HepG2 (cell line): ENCODE data around the gene KIAA0319L. TPM values are rescaled to one million over a fixed set of nuclear protein-coding genes. Genes with fewer than 3 reads are reported as not detected.

ENCODE experiments used
- AFF4 ChIP-seq: sonication (generic); formaldehyde crosslinking; IDR thresholded peaks from 2 replicates; pipeline ENCODE4 v1.4.0; 2020; ENCODE audit warnings: missing genetic modification reagents
- ATF4 ChIP-seq, 2 experiments: fragments of 450-650 bp in 1 of 2; sonication (generic) in 1 of 2; formaldehyde crosslinking; IDR thresholded peaks; 2 replicates each; pipeline versions ENCODE4 v1.5.0 to v1.8.0; 2020 to 2022; ENCODE audit warnings: mild to moderate bottlenecking in 1 of 2, missing genetic modification reagents in 1 of 2
- CENPBD1 ChIP-seq: sonication (generic); formaldehyde crosslinking; IDR thresholded peaks from 2 replicates; pipeline ENCODE4 v1.8.0; 2022; ENCODE audit warnings: missing genetic modification reagents, low read depth, mild to moderate bottlenecking, borderline replicate concordance
- EHMT2 ChIP-seq: fragments of 200-600 bp; sonication (generic); IDR thresholded peaks from 2 replicates; pipeline ENCODE4 v1.7.0; 2017; ENCODE audit warnings: antibody characterized with exemption, low read depth, low read length, borderline replicate concordance
- GFI1 ChIP-seq: sonication (generic); formaldehyde crosslinking; IDR thresholded peaks from 2 replicates; pipeline ENCODE4 v1.5.0; 2020; ENCODE audit warnings: missing genetic modification reagents, mild to moderate bottlenecking, borderline replicate concordance
- MNT ChIP-seq: fragments of 450-650 bp; IDR thresholded peaks from 2 replicates; pipeline ENCODE4 v1.6.1; 2016
- ONECUT2 ChIP-seq: sonication (generic); formaldehyde crosslinking; IDR thresholded peaks from 2 replicates; pipeline ENCODE4 v1.4.0; 2020; ENCODE audit warnings: missing genetic modification reagents
- RBAK ChIP-seq: sonication (generic); formaldehyde crosslinking; IDR thresholded peaks from 2 replicates; pipeline ENCODE4 v1.5.1; 2020; ENCODE audit warnings: mild to moderate bottlenecking, missing genetic modification reagents
- RFXANK ChIP-seq: IDR thresholded peaks from 2 replicates; pipeline ENCODE4 v1.6.1; 2016
- SIX1 ChIP-seq: sonication (generic); formaldehyde crosslinking; IDR thresholded peaks from 2 replicates; pipeline ENCODE4 v1.4.0; 2020; ENCODE audit warnings: missing genetic modification reagents, borderline replicate concordance
- SNAI1 ChIP-seq: sonication (generic); formaldehyde crosslinking; IDR thresholded peaks from 2 replicates; pipeline ENCODE4 v1.5.0; 2020; ENCODE audit warnings: mild to moderate bottlenecking, missing genetic modification reagents, borderline replicate concordance
- ZHX2 ChIP-seq, 2 experiments: sonication (generic) in 1 of 2; formaldehyde crosslinking in 1 of 2; IDR thresholded peaks; 2 replicates each; pipeline versions ENCODE4 v1.6.1 to v1.9.0; 2014 to 2022; ENCODE audit warnings: antibody characterized with exemption in 1 of 2, borderline replicate concordance in 1 of 2, inconsistent platforms in 1 of 2, low read depth in 1 of 2, missing genetic modification reagents in 1 of 2
- ZNF17 ChIP-seq: sonication (generic); formaldehyde crosslinking; IDR thresholded peaks from 2 replicates; pipeline ENCODE4 v1.5.0; 2020; ENCODE audit warnings: mild to moderate bottlenecking, missing genetic modification reagents
- ZNF30 ChIP-seq: sonication (generic); formaldehyde crosslinking; IDR thresholded peaks from 2 replicates; pipeline ENCODE4 v1.5.0; 2020; ENCODE audit warnings: mild to moderate bottlenecking, missing genetic modification reagents
- ZNF737 ChIP-seq: sonication (generic); formaldehyde crosslinking; IDR thresholded peaks from 2 replicates; pipeline ENCODE4 v1.5.0; 2020; ENCODE audit warnings: missing genetic modification reagents, mild to moderate bottlenecking, borderline replicate concordance
- polyA plus RNA-seq, 8 experiments: library from polyadenylated mRNA; depleted of rRNA in 3 of 8; stranded (reverse) in 7 of 8; unstranded in 1 of 8; fragments of >200 nt; fragmentation: Illumina TruSeq in 4 of 8; extraction: Trizol in 4 of 8; gene quantifications; 2 replicates each; pipeline versions ENCODE4 v1.2.1 to v1.2.3, GENCODE V29; 2011 to 2016; ENCODE audit warnings: low read depth in 4 of 8, missing spikeins in 1 of 8, mixed read lengths in 1 of 8; ENCODE audit not compliant: insufficient read depth in 1 of 8
- total RNA-seq, 5 experiments: library from RNA; depleted of rRNA; stranded (reverse); fragments of >200 nt; fragmentation: Illumina TruSeq; extraction: Trizol; gene quantifications; 2 replicates each; pipeline ENCODE4 v1.2.3, GENCODE V29; 2016; ENCODE audit warnings: low read depth in 1 of 5

KIAA0319L gene
- total and polyA plus RNA-seq, 2 of the 13 experiments (the other 11 are each of a cell fraction or from before 2014, with no cell fraction given), result 33.4 to 82.6 TPM

- TF ChIP-seq CENPBD1 (CRISPR knock-in tag) (no peak), RFXANK (no peak), AFF4 (CRISPR knock-in tag) (no peak), ZNF737 (CRISPR knock-in tag) (no peak), MNT (0 out of 2 replicates have a peak, but pooled peaks have one; percentile 15), ONECUT2 (peak; percentile 69), SNAI1 (CRISPR knock-in tag) (no peak), GFI1 (0 out of 2 replicates have a peak, but pooled peaks have one; percentile 75), RBAK (CRISPR knock-in tag) (no peak), ZNF30 (CRISPR knock-in tag) (no peak), SIX1 (no peak), ZHX2 (IDR thresholded peaks at IDR 0.05; ENCODE audit: low read depth) (peak; percentile 95), ZHX2 (CRISPR knock-in tag; IDR thresholded peaks at IDR 0.05; ENCODE audit: borderline replicate concordance) (0 out of 2 replicates have a peak, but pooled peaks have one; percentile 45), EHMT2 (no peak), ATF4 (CRISPR knock-in tag; IDR thresholded peaks at IDR 0.05) (no peak), ZNF17 (CRISPR knock-in tag) (no peak)
These were observed 589 bp upstream of the KIAA0319L start, which contains the start of gene NCDN (continued) for GRCh38 chr1:35557611-35558373.
